ENCODE measurements around the gene MAP3K2.

Gene MAP3K2

DNA sequence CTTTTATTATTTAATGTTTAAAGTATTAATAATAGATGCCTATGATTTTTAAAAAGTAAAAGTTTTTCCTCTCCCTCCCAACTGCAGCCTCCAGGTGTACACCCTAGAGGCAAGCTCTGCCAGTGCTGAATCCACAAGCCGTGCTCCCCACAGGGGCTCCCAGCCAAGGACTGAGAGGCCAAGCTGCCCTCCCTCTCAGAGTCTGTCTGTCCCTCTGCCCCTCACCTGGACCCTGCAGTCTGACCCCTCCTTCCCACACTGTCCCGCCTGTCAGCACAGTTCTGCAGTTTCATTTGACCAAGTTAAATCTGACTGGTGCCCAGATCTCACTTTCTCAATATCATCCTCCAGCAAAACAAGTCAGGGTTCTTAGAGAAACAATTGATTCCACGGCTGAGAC, 15.7 kb upstream of the MAP3K2 start:
- no peak overlapping the region for H3K4me3 ChIP-seq (ENCODE audit: low read depth, low read length)
- H3K79me2 ChIP-seq: no peaks in the 10 kb centered on the region
- H3K36me3 ChIP-seq (ENCODE audit: control insufficient read depth, insufficient read depth, low read length): no peaks in the 10 kb centered on the region
- no peak for TF ChIP-seq CTCF (IDR thresholded peaks at IDR 0.05)
- H3K9me3 ChIP-seq (ENCODE audit: control insufficient read depth, low read length): no peaks in the 10 kb centered on the region
- H2AFZ ChIP-seq: peak overlapping the region; percentile 67
- no peaks in the 10 kb centered on the region for H3K27me3 ChIP-seq (ENCODE audit: control insufficient read depth, insufficient read depth, low read length)
- H3K4me1 ChIP-seq: peaks cover 33% of the 10 kb centered on the region
- no peak overlapping the region for H3K9ac ChIP-seq
- peak overlapping the region; percentile 97 for H3K27ac ChIP-seq
- H3K4me2 ChIP-seq (ENCODE audit: low read length): no peak overlapping the region

GRCh38 chr2:127401757-127402695, 14.3 kb upstream of the MAP3K2 start:
- TF ChIP-seq CTCF (IDR thresholded peaks at IDR 0.05): no peak
- Histone ChIP-seq H3K4me1 (peaks cover 33% of the 10 kb centered on the region), H3K9ac (no peak overlapping the region), H2AFZ (peak overlapping the region; percentile 80), H3K4me3 (ENCODE audit: low read depth, low read length) (peak overlapping the region; percentile 10), H3K4me2 (ENCODE audit: low read length) (peak overlapping the region; percentile 45), H3K27ac (peak overlapping the region; percentile 97), H3K9me3 (ENCODE audit: control insufficient read depth, low read length) (no peaks in the 10 kb centered on the region), H3K36me3 (ENCODE audit: control insufficient read depth, insufficient read depth, low read length) (no peaks in the 10 kb centered on the region), H3K79me2 (no peaks in the 10 kb centered on the region), H3K27me3 (ENCODE audit: control insufficient read depth, insufficient read depth, low read length) (no peaks in the 10 kb centered on the region)

DNA sequence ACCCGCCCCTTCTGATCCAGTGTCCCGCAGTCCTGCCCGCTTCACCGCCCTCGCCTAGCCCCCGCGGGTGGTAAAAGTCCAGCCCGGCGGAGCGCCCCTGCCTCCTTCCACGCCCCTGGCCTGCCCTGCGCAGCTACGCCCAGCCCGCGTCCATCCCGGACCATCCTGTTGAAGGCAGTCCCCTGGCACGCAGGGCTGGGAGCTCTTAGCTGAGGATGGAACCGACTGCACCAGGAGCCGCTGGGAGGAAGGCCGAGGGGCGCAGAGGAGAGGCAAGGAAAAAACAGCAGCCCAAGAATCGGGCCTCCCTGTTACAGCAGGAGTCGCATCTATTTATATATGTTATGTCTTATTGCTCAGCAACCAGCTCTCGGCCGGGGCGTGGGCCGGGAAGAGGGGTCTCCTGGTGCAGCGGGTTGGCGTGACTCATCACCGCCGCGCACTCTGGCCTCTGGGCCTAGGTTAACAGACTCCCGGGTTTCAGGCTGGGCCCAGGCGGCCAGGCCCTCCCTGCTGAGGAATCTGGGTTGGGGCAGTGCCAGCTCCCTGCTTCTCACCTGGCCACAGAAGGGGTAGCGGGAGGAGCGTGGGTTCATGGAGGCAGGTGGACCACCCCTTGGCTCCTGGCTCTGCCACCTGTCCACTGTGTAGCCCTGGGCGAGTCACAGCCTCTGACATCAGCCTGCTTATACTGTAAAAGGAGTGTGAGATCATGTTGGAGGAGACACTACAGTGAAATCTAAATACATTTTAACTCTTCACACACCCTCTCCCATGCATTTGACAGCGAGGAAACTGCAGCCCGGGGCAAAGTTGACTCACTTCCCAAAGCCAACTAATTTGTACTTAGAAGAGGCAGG, 13.4 kb upstream of the MAP3K2 start:
- H3K4me3 ChIP-seq (ENCODE audit: low read depth, low read length): no peak overlapping the region

DNA sequence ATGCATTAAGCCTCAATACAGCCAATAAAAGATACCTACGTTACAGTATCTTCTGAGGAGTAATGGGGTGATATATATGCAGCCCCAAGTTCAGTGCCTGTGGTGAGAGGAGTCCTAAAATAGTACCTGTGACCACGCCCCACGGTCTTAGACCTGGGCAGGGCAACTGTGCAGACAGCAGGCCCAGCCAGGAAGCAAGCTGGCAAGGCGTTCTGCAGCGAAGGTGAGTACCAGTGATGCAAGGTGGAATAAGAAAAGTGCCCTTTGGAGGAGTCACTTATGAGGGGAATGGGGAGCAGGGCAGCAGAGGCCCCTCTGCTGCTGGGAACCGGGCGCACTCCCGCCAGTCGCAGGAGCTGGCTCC, 12.7 kb upstream of the MAP3K2 start:
- Histone ChIP-seq H3K27me3 (ENCODE audit: control insufficient read depth, insufficient read depth, low read length) (no peaks in the 10 kb centered on the region), H3K9ac (no peak overlapping the region), H3K36me3 (ENCODE audit: control insufficient read depth, insufficient read depth, low read length) (no peaks in the 10 kb centered on the region), H3K27ac (no peak overlapping the region), H3K4me3 (ENCODE audit: low read depth, low read length) (no peak overlapping the region), H2AFZ (no peak overlapping the region), H3K79me2 (no peaks in the 10 kb centered on the region), H3K4me1 (peaks cover 33% of the 10 kb centered on the region), H3K4me2 (ENCODE audit: low read length) (no peak overlapping the region), H3K9me3 (ENCODE audit: control insufficient read depth, low read length) (no peaks in the 10 kb centered on the region)
- no peak for TF ChIP-seq CTCF (IDR thresholded peaks at IDR 0.05)

More for the DNA sequence above, 13.4 kb upstream of the MAP3K2 start:
- Histone ChIP-seq H3K4me2 (ENCODE audit: low read length) (no peak overlapping the region), H2AFZ (no peak overlapping the region), H3K9ac (no peak overlapping the region), H3K36me3 (ENCODE audit: control insufficient read depth, insufficient read depth, low read length) (no peaks in the 10 kb centered on the region), H3K4me1 (peaks cover 33% of the 10 kb centered on the region), H3K27ac (peak overlapping the region; percentile 97), H3K9me3 (ENCODE audit: control insufficient read depth, low read length) (no peaks in the 10 kb centered on the region), H3K79me2 (no peaks in the 10 kb centered on the region), H3K27me3 (ENCODE audit: control insufficient read depth, insufficient read depth, low read length) (no peaks in the 10 kb centered on the region)
- TF ChIP-seq CTCF (IDR thresholded peaks at IDR 0.05): no peak

All from parathyroid adenoma (tissue), 2 donors.